ENCODE measurements around the gene ARG2.

Gene ARG2

GRCh38 chr14:67694791-67695393, 75.2 kb downstream of the ARG2 start:
- DNase-seq, result peak; percentile 54

DNA sequence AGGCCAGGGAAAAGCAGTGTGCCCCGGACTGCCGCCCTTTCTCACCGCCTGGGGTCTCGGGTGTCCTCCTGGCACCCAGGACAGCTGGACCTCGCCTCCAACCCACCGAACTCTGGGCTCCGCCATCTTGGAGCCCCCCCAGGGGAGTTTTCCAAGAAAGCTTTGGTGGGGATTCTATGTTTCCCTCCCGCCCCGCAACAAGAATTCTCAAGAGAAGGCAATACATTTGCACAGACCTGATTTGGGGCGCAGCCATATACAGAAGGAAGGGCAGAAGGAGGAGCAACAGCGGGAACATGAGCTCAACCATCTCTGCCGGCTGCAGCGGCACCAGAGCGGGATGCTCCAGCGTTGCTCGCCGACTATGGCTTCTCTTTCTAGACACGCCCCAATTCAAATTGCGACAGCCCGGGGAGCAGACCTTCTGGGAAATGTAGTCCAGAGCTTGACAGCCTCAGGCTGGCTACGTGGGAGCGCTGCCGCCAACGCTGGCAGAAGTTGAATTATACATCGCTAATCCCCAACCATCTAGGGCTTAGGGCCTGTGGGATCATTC, 75.8 kb downstream of the ARG2 start, which contains the start of gene RDH11:
RDH11 (minus strand) TSS at position 371 of the 556 bp plus-strand sequence; CDS start at position 310, 61 bp downstream.
- DNase-seq, result peak; percentile 72

DNA sequence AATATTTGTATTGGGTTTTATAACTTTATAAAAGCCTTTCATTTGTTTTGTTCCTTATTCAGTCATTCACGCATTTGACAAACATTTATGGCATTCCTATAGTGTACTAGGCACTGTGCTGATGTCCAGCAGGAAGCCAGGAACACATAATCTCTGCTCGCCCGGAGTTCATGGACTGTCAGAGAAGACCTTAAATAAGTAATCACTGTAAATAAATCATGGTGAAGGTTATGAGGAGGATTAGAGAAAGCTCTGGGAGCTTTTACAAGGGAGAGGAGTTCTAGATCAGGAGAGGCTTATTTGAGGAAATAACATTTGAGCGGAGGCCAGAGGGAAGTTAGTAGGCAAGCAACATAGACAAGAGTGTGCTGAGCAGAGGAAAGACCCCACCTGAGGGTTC, 77.3 kb downstream of the ARG2 start:
- DNase-seq, result no peak

GRCh38 chr14:67698179-67698578, 78.5 kb downstream of the ARG2 start:
- DNase-seq, result no peak

Measured in stimulated activated CD4-positive, alpha-beta T cell treated with anti-CD3 and anti-CD28 coated beads, Interleukin-12 subunit alpha, Interleukin-12 subunit beta, amount 100 ng/mL, for 4 hours (primary cell).